ENCODE results near the gene ZNF488.

Gene ZNF488

DNA sequence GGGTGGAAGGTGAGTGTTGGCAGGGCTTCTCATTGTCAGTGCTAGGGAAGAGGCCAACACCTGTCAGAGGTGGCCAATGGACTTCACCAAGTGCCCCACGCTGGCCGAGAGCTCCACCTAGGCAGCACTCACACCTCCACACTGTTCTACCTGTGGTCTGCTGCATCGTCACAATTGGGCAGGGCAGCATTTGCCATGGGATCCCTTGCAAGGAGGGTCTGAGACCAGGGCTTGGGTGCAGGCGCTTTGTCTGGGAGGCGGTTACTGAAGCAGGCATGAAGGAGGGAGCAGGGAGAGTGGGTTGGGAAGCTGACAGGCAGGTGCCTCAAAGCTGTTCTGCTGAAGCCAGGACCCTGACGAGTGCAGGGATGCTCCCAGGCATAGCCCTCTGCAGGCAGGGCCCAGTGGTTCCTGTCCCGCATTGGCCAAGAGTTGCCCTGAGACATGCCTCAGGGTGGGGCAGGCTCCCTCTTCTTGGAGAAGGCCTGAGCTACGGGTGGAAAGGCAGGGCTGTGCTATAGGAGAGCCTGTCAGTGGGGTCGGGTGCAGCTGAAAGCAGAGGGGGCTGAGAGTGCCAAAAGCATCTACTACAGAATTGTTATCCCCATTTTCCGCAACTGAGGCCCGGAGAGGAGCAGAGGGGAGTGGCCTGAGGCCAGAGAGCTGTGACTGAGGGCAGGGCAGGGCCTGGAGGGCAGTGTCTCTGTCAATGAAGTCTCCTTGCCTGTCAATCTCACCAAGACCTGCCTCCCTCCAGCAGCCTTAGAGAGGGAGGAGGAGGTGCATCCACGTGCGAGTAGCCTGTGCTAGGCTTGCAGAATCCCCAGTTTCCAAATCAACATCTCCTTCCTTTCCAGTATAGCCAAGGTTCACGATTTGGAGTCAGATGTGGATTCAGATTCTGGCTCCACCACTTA is 31.9 kb downstream of the ZNF488 start:
- no peak for TF ChIP-seq EZH2phosphoT487 (IDR thresholded peaks at IDR 0.05; ENCODE audit: borderline replicate concordance, low read length)
- TF ChIP-seq, protein P1, sequence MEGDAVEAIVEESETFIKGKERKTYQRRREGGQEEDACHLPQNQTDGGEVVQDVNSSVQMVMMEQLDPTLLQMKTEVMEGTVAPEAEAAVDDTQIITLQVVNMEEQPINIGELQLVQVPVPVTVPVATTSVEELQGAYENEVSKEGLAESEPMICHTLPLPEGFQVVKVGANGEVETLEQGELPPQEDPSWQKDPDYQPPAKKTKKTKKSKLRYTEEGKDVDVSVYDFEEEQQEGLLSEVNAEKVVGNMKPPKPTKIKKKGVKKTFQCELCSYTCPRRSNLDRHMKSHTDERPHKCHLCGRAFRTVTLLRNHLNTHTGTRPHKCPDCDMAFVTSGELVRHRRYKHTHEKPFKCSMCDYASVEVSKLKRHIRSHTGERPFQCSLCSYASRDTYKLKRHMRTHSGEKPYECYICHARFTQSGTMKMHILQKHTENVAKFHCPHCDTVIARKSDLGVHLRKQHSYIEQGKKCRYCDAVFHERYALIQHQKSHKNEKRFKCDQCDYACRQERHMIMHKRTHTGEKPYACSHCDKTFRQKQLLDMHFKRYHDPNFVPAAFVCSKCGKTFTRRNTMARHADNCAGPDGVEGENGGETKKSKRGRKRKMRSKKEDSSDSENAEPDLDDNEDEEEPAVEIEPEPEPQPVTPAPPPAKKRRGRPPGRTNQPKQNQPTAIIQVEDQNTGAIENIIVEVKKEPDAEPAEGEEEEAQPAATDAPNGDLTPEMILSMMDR (IDR thresholded peaks at IDR 0.05; ENCODE audit: low read depth, low read length, poor library complexity, severe bottlenecking): no peak
- Histone ChIP-seq H3K9me3 (ENCODE audit: control insufficient read depth, insufficient read depth, low read length) (no peaks in the 10 kb centered on the region), H3K79me2 (ENCODE audit: control insufficient read depth, low read length) (no peaks in the 10 kb centered on the region), H3K9me2 (replicated peaks; ENCODE audit: control insufficient read depth, low read length) (no peaks in the 10 kb centered on the region), H4K20me1 (ENCODE audit: control insufficient read depth, insufficient read depth, low read depth, low read length) (no peaks in the 10 kb centered on the region), H3K27ac (ENCODE audit: low read depth, low read length) (no peak overlapping the region), H3K4me2 (ENCODE audit: low read length) (no peak overlapping the region), H3K27me3 (ENCODE audit: control insufficient read depth, low read length) (no peaks in the 10 kb centered on the region), H3K4me1 (ENCODE audit: control insufficient read depth, low read length) (no peaks in the 10 kb centered on the region), H3K36me3 (ENCODE audit: control insufficient read depth, low read length) (no peaks in the 10 kb centered on the region), H3F3A (ENCODE audit: control insufficient read depth, insufficient read depth) (no peaks in the 10 kb centered on the region), H3K4me3 (ENCODE audit: low read length) (no peak overlapping the region)

DNA sequence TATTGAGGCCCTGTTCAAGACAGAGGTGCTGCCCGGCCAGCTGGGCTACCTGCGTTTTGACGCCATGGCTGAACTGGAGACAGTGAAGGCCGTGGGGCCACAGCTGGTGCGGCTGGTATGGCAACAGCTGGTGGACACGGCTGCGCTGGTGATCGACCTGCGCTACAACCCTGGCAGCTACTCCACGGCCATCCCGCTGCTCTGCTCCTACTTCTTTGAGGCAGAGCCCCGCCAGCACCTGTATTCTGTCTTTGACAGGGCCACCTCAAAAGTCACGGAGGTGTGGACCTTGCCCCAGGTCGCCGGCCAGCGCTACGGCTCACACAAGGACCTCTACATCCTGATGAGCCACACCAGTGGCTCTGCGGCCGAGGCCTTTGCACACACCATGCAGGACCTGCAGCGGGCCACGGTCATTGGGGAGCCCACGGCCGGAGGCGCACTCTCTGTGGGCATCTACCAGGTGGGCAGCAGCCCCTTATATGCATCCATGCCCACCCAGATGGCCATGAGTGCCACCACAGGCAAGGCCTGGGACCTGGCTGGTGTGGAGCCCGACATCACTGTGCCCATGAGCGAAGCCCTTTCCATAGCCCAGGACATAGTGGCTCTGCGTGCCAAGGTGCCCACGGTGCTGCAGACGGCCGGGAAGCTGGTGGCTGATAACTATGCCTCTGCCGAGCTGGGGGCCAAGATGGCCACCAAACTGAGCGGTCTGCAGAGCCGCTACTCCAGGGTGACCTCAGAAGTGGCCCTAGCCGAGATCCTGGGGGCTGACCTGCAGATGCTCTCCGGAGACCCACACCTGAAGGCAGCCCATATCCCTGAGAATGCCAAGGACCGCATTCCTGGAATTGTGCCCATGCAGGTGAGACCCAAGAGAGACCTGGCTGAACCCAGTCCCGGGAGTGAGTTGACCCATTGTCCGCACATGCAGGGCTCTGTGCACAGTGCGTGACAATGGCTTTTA is 33.1 kb downstream of the ZNF488 start:
- H3K9me2 ChIP-seq (replicated peaks; ENCODE audit: control insufficient read depth, low read length): no peaks in the 10 kb centered on the region
- H3K27me3 ChIP-seq (ENCODE audit: control insufficient read depth, low read length): no peaks in the 10 kb centered on the region
- H3K4me3 ChIP-seq (ENCODE audit: low read length): no peak overlapping the region
- no peaks in the 10 kb centered on the region for H3K9me3 ChIP-seq (ENCODE audit: control insufficient read depth, insufficient read depth, low read length)
- TF ChIP-seq, protein P1 (IDR thresholded peaks at IDR 0.05; ENCODE audit: low read depth, low read length, poor library complexity, severe bottlenecking): no peak
- no peak for TF ChIP-seq EZH2phosphoT487 (IDR thresholded peaks at IDR 0.05; ENCODE audit: borderline replicate concordance, low read length)
- H3K36me3 ChIP-seq (ENCODE audit: control insufficient read depth, low read length): no peaks in the 10 kb centered on the region
- no peaks in the 10 kb centered on the region for H3K79me2 ChIP-seq (ENCODE audit: control insufficient read depth, low read length)
- no peak overlapping the region for H3K4me2 ChIP-seq (ENCODE audit: low read length)
- H3K27ac ChIP-seq (ENCODE audit: low read depth, low read length): no peak overlapping the region
- no peaks in the 10 kb centered on the region for H3F3A ChIP-seq (ENCODE audit: control insufficient read depth, insufficient read depth)
- H3K4me1 ChIP-seq (ENCODE audit: control insufficient read depth, low read length): no peaks in the 10 kb centered on the region
- H4K20me1 ChIP-seq (ENCODE audit: control insufficient read depth, insufficient read depth, low read depth, low read length): no peaks in the 10 kb centered on the region

DNA sequence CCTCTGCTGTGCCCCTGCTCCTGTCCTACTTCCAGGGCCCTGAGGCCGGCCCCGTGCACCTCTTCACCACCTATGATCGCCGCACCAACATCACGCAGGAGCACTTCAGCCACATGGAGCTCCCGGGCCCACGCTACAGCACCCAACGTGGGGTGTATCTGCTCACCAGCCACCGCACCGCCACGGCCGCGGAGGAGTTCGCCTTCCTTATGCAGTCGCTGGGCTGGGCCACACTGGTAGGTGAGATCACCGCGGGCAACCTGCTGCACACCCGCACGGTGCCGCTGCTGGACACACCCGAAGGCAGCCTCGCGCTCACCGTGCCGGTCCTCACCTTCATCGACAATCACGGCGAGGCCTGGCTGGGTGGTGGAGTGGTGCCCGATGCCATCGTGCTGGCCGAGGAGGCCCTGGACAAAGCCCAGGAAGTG is 34.1 kb downstream of the ZNF488 start:
- no peaks in the 10 kb centered on the region for H3K4me1 ChIP-seq (ENCODE audit: control insufficient read depth, low read length)
- H3K4me2 ChIP-seq (ENCODE audit: low read length): no peak overlapping the region
- no peaks in the 10 kb centered on the region for H3K9me3 ChIP-seq (ENCODE audit: control insufficient read depth, insufficient read depth, low read length)
- H3K4me3 ChIP-seq (ENCODE audit: low read length): no peak overlapping the region
- no peaks in the 10 kb centered on the region for H3K27me3 ChIP-seq (ENCODE audit: control insufficient read depth, low read length)
- no peaks in the 10 kb centered on the region for H3F3A ChIP-seq (ENCODE audit: control insufficient read depth, insufficient read depth)
- no peaks in the 10 kb centered on the region for H4K20me1 ChIP-seq (ENCODE audit: control insufficient read depth, insufficient read depth, low read depth, low read length)
- TF ChIP-seq, protein P1 (IDR thresholded peaks at IDR 0.05; ENCODE audit: low read depth, low read length, poor library complexity, severe bottlenecking): no peak
- TF ChIP-seq EZH2phosphoT487 (IDR thresholded peaks at IDR 0.05; ENCODE audit: borderline replicate concordance, low read length): no peak
- H3K36me3 ChIP-seq (ENCODE audit: control insufficient read depth, low read length): no peaks in the 10 kb centered on the region
- no peaks in the 10 kb centered on the region for H3K79me2 ChIP-seq (ENCODE audit: control insufficient read depth, low read length)
- no peak overlapping the region for H3K27ac ChIP-seq (ENCODE audit: low read depth, low read length)
- H3K9me2 ChIP-seq (replicated peaks; ENCODE audit: control insufficient read depth, low read length): no peaks in the 10 kb centered on the region
